8988T (cell line): ENCODE data around the gene RPS8.
"Not testable (repeated sequence)": the region's sequence is repeated elsewhere in the genome, so short reads cannot be mapped to it uniquely, and the experiment has no call there.

Source experiments
- DNase-seq: peaks from one replicate; pipeline ENCODE4 v3.0.0; 2011

Gene RPS8

DNA sequence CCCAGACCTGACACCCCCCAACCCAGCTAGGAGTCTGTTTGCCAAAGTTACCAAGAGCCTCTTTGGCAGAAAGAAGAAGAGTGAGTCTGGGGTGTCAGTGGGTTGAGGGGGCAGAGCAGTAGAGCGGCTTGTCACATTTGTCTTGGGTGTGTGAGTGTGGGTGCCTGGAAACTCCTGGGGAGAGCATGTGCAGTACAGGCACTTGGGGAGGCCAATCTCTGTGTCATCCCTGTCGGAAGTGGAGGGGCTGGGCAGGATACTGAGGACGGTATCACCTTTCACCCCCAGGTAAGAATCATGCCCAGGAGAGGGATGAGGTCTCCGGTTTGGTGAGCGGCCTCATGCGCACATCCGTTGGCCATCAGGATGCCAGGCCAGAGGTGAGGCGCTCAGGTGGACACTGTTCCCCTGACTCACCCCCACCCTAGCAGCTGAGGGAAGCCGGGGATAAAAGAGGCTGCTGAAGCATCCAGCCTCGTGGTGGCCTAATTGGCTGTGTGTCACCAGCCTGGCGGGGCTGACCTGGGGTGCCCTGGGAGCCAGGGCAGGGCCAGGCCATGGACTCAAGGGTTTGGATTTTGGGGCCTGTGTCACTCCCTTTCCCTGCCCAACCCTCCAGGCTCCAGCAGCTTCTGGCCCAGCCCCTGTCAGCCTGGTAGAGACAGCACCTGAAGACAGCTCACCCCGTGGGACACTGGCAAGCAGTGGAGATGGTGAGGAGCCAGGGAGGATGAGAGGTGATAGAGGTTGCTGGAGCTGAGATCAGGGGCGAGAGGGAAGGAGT, 28.2 kb downstream of the RPS8 start:
- no peak for DNase-seq

DNA sequence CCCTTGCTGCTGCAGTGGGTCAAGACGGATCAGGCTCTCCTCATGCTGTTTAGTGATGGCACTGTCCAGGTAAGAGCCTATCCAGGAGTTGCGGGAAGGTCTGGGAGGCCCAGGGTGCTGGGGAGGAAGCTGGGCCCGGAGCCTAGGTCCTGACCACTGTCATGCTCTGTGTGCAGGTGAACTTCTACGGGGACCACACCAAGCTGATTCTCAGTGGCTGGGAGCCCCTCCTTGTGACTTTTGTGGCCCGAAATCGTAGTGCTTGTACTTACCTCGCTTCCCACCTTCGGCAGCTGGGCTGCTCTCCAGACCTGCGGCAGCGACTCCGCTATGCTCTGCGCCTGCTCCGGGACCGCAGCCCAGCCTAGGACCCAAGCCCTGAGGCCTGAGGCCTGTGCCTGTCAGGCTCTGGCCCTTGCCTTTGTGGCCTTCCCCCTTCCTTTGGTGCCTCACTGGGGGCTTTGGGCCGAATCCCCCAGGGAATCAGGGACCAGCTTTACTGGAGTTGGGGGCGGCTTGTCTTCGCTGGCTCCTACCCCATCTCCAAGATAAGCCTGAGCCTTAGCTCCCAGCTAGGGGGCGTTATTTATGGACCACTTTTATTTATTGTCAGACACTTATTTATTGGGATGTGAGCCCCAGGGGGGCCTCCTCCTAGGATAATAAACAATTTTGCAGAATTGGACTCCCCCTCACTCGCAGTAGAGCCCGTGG, 30.1 kb downstream of the RPS8 start:
- no peak for DNase-seq

DNA sequence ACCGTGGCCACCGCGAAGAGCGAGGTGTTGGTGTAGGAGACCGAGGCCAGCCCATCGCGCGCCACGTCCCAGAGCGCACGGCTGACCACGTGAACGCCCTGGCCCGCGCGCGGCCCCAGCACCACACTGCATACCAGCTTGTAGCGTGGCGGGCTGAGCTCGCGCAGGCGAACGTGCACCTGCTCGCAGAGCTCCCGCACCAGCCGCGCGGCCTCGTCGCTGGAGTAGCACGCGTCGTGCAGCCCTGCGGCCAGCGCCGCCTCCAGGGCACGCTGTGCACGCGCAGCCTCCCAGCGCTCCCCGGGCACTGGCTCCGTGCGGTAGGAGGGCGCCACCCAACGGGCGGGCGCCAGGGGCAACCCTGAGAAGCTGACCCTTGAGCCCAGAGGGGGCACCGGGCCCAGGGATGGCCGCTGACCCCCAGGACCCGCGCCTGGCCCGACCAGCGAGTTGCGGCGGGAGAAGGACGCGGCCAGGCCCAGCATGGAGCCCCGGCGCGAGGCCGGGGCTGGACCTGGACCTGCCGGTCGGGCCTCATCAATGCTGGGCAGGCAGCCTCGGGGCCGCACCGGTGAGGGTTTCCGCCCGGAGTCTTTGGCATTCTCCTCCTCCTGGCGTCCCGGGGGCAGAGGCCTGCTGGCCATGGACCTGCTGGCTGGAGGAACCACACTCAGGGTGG, 30.8 kb downstream of the RPS8 start:
- DNase-seq, result no peak

DNA sequence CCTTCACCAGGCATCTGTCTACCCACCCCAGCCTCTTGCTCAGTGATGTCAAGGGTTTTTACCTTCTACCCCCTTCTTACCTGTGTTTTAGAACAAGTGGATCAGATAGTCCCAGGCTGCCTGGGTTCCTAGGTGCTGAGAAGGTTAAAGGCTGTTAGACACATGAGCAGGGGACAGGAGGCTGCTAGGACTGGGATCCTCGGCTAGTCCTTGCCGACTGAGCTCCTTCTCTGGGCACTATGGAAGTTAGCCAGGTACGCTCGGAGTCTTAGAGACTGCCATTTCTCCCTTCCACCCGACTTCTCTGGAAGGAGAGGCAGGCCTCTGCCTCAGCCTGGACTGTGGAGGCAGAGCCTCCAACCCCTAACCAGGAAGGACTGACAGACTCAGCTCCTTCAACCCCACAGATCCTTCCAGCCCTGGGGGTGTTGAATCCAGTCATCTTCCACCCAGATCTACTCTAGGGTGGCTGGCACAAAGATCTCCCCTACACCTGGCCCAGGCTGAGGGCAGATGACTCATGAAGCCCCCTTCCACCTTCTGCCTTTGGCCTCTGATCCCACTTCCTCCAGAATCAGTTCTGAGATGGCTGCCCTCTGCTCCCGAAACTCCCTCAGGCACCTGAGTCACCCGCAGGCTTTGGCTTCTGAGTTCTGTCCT, 31.5 kb downstream of the RPS8 start, which contains the start of gene DYNLT4:
Gene DYNLT4 (minus strand): TSS at position 648 of the 660 bp plus-strand sequence. CDS start 683 bp downstream, outside the sequence.
- DNase-seq, result no peak

DNA sequence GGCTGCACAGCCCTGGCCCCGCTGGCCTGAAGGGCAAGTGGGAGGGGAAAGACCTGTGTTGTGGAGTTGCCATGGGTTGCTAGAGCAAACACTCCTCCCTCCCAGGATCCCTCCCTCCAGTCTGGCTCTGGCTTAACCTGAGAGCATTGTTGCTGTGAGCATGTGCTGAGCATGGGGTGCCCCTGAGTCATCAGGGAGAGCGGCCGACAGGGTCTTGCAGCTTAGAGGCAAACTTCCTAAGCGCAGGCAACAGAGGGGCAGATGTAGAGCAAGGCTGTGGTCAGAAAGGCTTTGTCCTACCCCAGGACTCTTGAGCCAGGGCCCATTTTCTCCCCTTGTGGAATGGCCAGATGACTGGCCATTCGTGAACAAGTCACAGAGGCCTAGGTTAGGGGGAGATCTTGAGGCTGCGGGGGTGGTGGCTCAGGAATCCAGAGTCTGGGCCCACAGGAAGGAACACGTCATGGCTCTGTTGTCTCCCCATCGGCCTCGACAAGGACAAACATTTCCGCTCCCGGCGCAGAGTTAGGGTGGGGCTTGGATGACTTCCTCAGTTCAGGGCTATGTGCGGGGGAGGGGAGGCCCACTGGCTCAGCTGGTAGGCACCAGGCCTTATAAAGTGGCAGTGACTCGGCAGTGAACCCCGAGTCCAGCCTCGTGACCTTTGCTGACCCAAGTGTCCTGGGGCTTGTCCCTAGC, 32.2 kb downstream of the RPS8 start:
- peak; percentile 85 for DNase-seq

DNA sequence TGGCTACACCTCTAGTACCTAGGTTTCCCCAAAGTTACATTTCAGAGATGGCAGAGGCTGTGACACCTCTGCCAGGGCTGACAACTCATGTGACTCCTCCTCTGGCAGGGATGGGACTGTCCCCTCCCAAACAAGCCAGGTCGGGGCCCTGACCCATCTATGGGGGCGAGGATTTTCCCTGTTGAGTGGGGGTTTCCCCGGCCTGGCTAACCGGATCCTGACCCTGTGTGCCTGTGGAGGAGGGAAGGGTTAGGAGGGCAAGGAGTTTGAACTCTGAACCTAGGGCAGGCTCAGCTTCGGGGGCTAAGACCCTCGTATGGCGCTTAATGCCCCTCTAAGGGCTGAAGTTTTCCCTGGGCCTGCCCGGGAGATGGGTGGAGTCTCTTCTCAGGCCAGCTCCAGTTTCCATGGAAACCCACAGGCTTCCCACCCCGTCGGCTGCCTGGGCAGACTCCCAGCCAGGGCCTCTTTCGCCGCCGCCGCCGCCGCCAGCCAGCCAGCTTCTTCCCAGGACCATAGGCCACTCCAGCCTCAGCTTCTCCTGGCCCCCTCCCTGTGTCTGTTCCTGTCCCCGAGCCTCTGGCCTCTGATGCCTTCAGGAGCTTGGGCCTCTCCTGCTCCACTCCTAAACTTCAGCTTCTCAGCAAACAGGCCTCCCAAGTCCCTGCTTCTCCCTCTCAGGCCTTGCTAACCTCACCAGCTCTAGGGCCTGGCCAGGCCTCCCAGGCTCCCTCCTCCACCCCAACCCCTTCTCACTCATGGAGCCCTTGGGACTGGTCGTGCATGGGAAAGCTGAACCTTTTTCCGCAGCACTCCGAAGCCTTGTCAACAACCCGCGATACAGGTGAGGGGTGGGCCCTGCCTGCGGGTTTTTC, 33.0 kb downstream of the RPS8 start, which contains the start of gene BTBD19:
Gene BTBD19 (plus strand): TSS at position 461 of the 875 bp plus-strand sequence. CDS start 298 bp downstream, at position 759.
- DNase-seq, result no peak

DNA sequence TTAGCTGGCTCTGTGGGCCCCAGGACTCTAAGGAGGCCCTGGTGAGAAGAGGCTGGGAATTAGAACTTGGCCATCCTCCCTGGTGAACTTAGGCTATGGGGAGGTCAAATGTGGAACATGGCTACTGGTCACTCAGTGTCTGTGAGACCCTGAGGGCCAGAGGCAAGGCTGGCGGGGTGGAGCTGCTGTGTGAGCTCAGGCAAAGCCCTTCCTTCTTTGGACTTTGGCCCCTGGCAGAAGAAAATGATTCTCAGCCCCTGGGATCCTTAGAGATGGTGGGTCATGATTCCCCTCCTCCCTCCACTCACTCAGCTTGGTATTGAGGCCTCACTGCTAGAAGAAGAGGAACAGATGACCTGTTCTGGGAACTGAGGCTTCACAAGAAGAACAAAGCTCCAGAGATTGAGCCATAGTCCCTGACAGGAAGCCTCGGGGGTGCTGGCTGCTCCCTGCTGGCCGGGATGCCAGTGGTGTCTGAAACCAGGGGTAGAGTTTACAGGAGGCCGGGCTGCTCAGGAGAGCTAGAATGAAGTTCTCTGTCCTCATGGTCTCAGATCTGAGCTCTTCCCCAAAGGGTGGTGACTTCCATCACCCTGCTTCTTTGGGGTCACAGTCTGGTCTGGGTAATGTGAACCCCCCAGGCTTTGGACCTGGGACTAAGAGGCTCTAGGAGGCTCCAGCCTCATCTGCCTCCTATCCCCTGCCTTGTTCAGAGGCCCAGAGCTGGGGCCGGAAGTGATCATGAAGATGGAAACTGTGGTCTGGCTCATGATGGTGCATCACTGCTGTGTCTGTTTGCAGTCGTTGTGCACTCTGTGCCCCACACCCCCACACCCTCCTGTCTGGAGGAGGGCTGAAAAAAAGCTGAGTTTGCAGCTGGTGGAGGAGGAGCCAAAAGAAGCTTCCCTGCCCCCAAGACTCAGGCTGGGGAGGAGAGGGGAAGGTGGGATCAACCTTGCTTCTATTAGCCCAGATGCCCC, 33.9 kb downstream of the RPS8 start:
- no peak for DNase-seq

DNA sequence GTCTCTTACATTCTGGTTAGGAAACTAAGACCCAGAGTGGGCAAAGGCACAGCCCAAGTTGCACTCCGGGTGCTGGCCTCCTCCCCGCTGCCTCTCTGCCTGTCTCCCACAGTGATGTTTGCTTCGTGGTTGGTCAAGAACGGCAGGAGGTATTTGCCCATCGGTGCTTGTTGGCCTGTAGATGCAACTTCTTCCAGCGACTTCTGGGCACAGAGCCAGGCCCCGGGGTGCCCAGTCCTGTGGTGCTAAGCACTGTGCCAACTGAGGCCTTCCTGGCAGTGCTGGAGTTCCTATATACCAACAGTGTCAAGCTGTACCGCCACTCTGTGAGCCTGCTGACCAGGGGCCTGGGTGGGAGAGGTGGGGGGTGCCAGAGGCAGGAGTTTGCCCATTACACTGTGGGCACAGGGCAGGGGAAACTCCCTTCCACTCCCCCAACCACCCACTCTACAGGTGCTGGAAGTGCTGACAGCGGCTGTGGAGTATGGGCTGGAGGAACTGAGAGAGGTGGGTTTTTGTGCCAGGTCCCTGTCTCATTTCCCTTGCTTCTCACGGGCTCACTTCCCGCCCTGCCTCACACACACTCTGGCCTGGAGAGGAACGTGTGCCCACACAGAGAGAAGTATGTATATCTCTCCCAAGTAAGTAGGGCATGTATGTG, 34.9 kb downstream of the RPS8 start:
- DNase-seq, result no peak

DNA sequence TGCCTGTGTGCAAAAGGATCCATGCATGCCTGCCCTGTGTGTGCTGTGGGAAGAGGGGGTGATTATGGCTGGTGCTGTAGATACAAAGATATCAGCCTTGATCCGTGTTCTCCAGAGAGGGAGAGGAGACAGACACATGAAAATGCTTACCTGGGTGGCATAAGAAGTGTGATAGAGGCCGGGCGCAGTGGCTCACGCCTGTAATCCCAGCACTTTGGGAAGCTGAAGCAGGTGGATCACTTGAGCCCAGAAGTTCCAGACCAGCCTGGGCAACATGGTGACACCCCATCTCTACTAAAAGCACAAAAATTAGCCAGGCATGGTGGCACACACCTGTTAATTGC, 35.4 kb downstream of the RPS8 start:
- not testable (repeated sequence) for DNase-seq

DNA sequence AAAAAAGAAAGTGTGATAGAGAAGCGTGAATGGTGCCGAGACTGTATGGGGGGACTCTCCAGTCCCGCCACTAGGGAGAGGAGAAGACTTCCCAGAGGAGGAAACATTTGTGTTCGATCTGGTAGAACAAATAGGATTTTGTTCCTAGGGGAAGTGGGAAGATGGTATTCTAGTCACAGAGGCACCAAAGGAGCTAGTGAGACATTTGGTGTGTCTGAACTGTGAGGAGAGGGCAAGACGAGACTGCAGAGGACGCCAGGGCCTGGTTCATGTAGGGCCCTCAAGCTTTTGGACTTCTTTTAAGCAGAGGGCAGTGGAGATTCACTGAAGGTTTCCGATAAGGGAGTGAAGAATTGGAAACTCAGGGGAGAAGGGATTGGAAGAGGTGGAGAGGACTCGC, 35.9 kb downstream of the RPS8 start:
- DNase-seq, result no peak

DNA sequence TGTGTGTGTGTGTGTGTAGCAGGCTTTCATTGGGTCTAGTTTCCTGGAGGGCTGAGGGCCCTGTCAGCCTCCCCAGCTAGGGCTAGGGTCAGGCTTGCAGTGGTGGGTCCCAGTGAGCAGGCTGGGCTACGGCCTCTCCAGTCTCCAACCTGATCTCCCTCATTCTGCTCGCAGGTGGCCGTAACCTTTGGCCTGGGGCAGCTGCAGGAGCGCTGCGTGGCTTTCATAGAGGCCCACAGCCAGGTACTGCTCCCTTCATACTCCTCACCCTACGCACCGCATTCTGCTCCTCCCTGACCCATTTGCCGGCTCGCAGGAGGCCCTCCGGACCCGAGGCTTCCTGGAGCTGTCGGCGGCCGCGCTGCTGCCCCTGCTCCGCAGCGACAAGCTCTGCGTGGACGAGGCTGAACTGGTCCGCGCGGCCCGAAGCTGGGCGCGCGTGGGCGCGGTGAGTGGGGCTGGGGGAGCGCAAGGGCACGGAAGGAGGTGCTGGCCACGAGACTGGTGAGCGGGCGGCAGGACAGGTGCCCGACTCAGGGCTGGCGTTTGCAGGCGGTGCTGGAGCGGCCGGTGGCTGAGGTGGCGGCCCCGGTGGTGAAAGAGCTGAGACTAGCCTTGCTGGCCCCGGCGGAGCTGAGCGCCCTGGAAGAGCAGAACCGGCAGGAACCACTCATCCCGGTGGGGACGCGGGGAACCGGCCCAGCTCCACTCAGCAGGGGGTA, 37.6 kb downstream of the RPS8 start:
- DNase-seq, result no peak

DNA sequence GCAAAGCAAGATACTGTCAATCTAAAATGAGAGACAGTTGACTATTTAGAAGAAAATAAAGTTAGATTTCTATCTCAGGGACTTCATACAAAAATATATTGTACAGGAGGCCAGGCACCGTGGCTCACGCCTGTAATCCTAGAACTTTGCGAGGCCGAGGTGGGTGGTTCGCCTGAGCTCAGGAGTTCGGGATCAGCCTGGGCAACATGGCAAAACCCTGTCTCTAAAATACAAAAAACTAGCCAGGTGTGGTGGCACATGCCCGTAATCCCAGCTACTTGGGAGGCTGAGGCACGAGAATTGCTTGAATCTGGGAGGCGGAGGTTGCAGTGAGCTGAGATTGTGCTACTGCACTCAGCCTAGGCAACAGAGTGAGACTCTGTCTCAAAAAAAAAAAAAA, 40.6 kb downstream of the RPS8 start:
- not testable (repeated sequence) for DNase-seq

DNA sequence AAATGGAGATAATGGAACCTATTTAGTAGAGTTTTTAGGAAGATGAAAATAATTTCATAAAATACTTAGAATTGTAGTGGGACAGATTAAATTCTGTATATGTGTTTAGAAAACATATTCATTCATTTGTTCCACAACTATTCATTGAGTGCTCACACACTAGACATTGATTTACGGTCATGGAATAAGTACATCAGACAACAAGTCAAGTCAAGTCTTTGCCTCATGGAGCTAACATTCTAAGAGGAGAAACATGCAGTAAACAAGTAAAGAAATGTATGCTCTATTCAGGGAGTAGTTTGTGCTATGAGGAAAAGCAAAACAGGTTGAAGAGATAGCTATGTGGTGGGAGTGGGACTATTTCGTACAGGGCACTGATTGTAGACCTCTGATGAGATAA, 42.0 kb downstream of the RPS8 start:
- no peak for DNase-seq

DNA sequence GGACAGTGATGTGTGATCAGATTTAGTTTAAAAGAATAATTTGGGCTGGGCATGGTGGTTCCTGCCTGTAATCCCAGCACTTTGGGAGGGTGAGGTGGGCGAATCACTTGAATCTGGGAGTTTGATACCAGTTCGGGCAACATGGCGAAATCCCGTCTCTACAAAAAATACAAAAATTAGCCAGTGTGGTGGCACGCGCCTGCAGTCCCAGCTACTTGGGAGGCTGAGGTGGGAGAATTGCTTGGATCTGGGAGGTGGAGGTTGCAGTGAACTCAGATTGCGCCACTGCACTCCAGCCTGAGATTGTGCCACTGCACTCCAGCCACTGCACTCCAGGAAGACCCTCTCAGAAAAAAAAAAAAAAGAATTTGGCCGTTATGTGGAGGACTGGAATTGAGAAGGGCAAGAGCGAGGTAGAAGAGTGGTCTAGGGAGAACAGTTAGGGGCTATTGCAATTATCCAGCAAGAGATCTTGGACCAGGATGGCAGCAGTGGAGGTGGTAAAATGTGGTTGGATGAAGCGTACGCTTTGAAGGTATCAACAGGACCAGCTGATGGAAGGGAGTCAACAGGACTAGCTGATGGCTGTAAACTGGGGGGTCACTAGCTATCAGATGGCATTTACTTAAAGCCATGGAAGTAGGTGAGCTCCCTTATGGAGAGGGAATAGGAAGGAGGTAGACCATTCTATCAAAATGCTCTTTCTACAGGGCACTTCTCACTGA, 42.6 kb downstream of the RPS8 start:
- no peak for DNase-seq

DNA sequence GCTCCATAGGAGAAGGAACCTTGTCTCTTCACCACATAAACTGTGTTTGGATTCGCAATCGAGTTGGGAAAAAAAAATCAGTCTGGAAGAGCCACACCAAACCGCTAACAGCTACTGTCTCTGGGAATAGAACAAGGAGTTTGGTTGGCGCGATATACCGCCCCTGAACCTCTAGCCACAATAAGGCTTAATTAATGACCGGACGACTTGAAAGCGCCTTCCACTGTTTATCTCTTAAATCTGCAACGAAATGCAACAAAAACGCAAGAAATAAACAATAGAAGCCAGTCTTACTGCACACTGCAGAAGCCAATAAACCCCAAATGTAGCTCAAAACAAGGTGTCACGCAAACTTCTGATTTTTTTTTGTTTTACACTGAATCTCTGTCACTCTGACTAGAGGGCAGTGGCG, 43.9 kb downstream of the RPS8 start:
- no peak for DNase-seq

DNA sequence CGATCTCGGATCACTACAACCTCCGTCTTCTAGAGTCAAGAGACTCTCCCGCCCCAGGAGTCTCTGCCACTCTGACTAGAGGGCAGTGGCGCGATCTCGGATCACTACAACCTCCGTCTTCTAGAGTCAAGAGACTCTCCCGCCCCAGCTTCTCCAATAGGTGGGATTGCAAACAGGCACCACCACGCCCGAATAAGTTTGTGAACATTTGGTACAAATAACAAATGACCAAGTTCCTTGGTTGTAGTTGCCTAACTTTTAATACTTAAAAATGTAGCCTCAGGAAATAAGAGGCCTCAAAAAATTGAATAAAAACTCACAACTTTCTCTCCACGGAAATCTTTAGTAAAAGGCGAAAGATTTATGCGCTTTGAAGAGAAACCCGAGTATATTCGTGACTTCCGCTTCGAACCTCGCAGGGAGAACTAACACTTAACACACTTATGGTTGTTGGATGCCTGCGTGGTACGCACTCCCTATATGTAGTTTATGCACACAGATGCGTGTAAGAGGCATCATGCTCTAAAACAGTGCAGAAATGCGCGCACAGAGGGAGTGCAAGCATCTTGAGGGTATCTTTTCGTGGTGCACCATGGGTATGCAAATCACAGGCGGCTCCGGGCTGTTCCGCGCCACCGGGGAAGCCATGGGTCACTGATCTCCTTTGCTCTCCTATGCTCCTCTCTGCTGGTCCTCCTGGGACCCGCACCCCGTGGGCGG, 44.4 kb downstream of the RPS8 start:
- DNase-seq, result no peak
